ENCODE results near the gene OTOP1.

The OTOP1 gene

GRCh38 chr4:4195354-4195753 lies 31.4 kb downstream of the OTOP1 start:
- TF ChIP-seq GATA3 (IDR thresholded peaks at IDR 0.05; ENCODE audit: low read depth, low read length) (no peak), GATA2 (IDR thresholded peaks at IDR 0.05; ENCODE audit: low read depth, low read length) (no peak)

GRCh38 chr4:4185528-4185927 lies 41.2 kb downstream of the OTOP1 start:
- TF ChIP-seq GATA3 (IDR thresholded peaks at IDR 0.05; ENCODE audit: low read depth, low read length) (no peak), GATA2 (IDR thresholded peaks at IDR 0.05; ENCODE audit: low read depth, low read length) (no peak)

GRCh38 chr4:4182835-4183568 lies 43.7 kb downstream of the OTOP1 start:
- TF ChIP-seq GATA3 (IDR thresholded peaks at IDR 0.05; ENCODE audit: low read depth, low read length) = no peak
- TF ChIP-seq GATA2 (IDR thresholded peaks at IDR 0.05; ENCODE audit: low read depth, low read length) = no peak

GRCh38 chr4:4170596-4171150 lies 56.1 kb downstream of the OTOP1 start:
- TF ChIP-seq GATA3 (IDR thresholded peaks at IDR 0.05; ENCODE audit: low read depth, low read length) (no peak), GATA2 (IDR thresholded peaks at IDR 0.05; ENCODE audit: low read depth, low read length) (no peak)

All from SH-SY5Y (cell line).